Measurements from ENCODE around the gene UPK1A. TPM values are rescaled to one million over a fixed set of nuclear protein-coding genes. Genes with fewer than 3 reads are reported as not detected.
A peak's percentile ranks its signal among the peaks of the same experiment; 100 is the strongest.

The UPK1A gene
- total and polyA plus RNA-seq, 9 of the 15 experiments (the other 6 are each of a cell fraction or from before 2014, with no cell fraction given) = 0.06 to 0.13 TPM; not detected in 7

DNA sequence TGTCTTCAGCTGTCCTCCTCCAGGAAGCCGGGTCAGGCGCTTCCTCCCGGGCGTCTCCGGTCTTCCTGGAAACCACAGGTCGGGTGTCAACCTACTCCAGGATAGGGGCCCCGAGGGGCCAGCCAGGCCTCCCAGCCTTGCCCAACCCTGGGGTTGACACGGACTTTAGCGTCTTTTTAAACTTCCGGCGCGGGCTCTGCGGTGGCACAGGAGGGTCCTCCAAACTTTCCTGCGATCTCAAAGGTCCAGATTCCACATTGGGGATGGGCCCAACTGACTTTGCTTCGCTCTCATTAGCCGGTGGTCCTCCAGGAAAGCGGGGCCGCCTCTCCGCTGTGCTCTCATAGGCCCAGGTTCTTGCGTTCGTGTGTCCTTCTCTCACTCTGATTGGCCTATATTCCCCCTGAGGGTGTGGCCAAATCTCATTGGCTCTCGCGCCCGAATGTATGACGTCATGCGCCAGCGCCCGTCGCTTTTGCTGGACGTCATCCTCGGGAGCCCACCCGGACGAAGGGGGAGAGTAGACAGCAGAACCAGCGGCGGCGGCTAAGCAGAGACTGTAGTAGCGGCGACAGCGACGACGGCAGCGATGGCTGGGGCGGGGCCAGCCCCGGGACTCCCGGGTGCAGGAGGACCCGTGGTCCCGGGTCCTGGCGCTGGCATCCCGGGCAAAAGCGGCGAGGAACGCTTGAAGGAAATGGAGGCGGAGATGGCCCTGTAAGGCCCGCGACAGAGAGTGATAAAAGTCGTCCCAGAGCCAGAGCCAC, 37.6 kb upstream of the UPK1A start, which contains the start of gene RBM42 (continued):
- TF ChIP-seq RBM22 (IDR thresholded peaks at IDR 0.05; ENCODE audit: low read depth, low read length, poor library complexity, severe bottlenecking) (peak; percentile 39), FOS (IDR thresholded peaks at IDR 0.05; ENCODE audit: extremely low read depth, insufficient read length) (peak; percentile 92), FOXK1 (CRISPR knock-in tag; IDR thresholded peaks at IDR 0.05; ENCODE audit: borderline replicate concordance) (0 out of 2 replicates have a peak, but pooled peaks have one; percentile 74), CEBPB (tag; IDR thresholded peaks at IDR 0.05) (peak; percentile 43; the same call in 1 of the 2 replicates), POLR2H (tag; IDR thresholded peaks at IDR 0.05; ENCODE audit: low read depth) (peak; percentile 86), EP400 (IDR thresholded peaks at IDR 0.05) (peak; percentile 89), ZBTB43 (CRISPR knock-in tag; IDR thresholded peaks at IDR 0.05) (0 out of 2 replicates have a peak, but pooled peaks have one; percentile 48), ZBTB1 (CRISPR knock-in tag; IDR thresholded peaks at IDR 0.05; ENCODE audit: borderline replicate concordance, low read depth) (no peak), ZBTB11 (CRISPR knock-in tag; IDR thresholded peaks at IDR 0.05) (peak in 2 of 3 experiments; percentile 30 to 70; a peak in 2 of 6 replicates), TCF3 (CRISPR knock-in tag; IDR thresholded peaks at IDR 0.05) (no peak), LCOR (CRISPR knock-in tag; IDR thresholded peaks at IDR 0.05) (peak; percentile 53), TOE1 (IDR thresholded peaks at IDR 0.05; ENCODE audit: borderline replicate concordance) (peak; percentile 67; the same call in 1 of the 2 replicates), TOE1 (CRISPR knock-in tag; IDR thresholded peaks at IDR 0.05; ENCODE audit: borderline replicate concordance, low read depth) (no peak), NFIX (CRISPR knock-in tag; IDR thresholded peaks at IDR 0.05; ENCODE audit: low read depth) (0 out of 2 replicates have a peak, but pooled peaks have one; percentile 18), SIX5 (IDR thresholded peaks at IDR 0.05; ENCODE audit: borderline replicate concordance in 1 of 2, insufficient read depth in 1 of 2, low read depth in 1 of 2, low read length in 2 of 2) (peak in 1 of 2 experiments; percentile 51; a peak in 1 of 4 replicates), SMARCC2 (IDR thresholded peaks at IDR 0.05; ENCODE audit: low read depth) (0 out of 2 replicates have a peak, but pooled peaks have one; percentile 18), CEBPG (CRISPR knock-in tag; IDR thresholded peaks at IDR 0.05) (0 out of 2 replicates have a peak, but pooled peaks have one; percentile 37), CEBPG (tag; conservative IDR thresholded peaks at IDR 0.05 in 1 of 2, IDR thresholded peaks at IDR 0.05 in 1 of 2) (no peak), MEF2D (tag; conservative IDR thresholded peaks at IDR 0.05; ENCODE audit: low read depth) (no peak)
- TF ChIP-seq, protein P1, sequence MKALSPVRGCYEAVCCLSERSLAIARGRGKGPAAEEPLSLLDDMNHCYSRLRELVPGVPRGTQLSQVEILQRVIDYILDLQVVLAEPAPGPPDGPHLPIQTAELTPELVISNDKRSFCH (CRISPR knock-in tag; IDR thresholded peaks at IDR 0.05) = no peak
- TF ChIP-seq, protein P1 (tag; IDR thresholded peaks at IDR 0.05) = no peak

All from K562 (cell line).